IMR-90 (cell line): ENCODE data around the gene NMRK2. TPM values are rescaled to one million over a fixed set of nuclear protein-coding genes. Genes with fewer than 3 reads are reported as not detected.

Experiments used
- ATAC-seq: fragments of 200-7000 bp; cut with Tn5 transposase; 2 replicates; pipeline ENCODE4 v1.9.1; 2020; ENCODE audit warnings: low read depth, mild to moderate bottlenecking, moderate library complexity
- BruUV-seq: library from RNA; stranded (reverse); fragments of 400-500 nt; replicated peaks from 2 replicates; lab custom pipeline; 2021; lab: Mats Ljungman, UMichigan
- CTCF ChIA-PET: fragments of 300-600 bp; formaldehyde crosslinking; extraction: SDS; loops from one replicate; lab custom pipeline; 2021; ENCODE audit warnings: antibody characterized with exemption; lab: Yijun Ruan, JAX
- POLR2A ChIA-PET: fragments of 300-600 bp; sonication (Branson Sonifier 250); formaldehyde crosslinking; loops from one replicate; lab custom pipeline; 2022; ENCODE audit warnings: antibody characterized with exemption; ENCODE audit not compliant: unreplicated experiment; lab: Charles Lee
- DNase-seq: peaks from one replicate; pipeline ENCODE4 v3.0.0; 2013
- H2AFZ ChIP-seq: replicated peaks from 2 replicates; pipeline ENCODE3; 2013; ENCODE audit warnings: low read length, mild to moderate bottlenecking; ENCODE audit not compliant: poor library complexity
- H2AK5ac ChIP-seq: 2 replicates; pipeline ENCODE4 v1.6.1; 2013; ENCODE audit warnings: low read depth, low read length, inconsistent platforms
- H2AK9ac ChIP-seq: replicated peaks from 2 replicates; pipeline ENCODE3; 2013; ENCODE audit warnings: mild to moderate bottlenecking, low read depth, low read length, moderate library complexity; ENCODE audit not compliant: poor library complexity
- H2BK120ac ChIP-seq: 2 replicates; pipeline ENCODE4 v1.6.1; 2013; ENCODE audit warnings: low read depth, low read length, inconsistent platforms
- H2BK15ac ChIP-seq: 3 replicates; pipeline ENCODE4 v1.6.1; 2013; ENCODE audit warnings: low read depth, low read length, inconsistent platforms
- H2BK20ac ChIP-seq: 2 replicates; pipeline ENCODE4 v1.6.1; 2013; ENCODE audit warnings: low read depth, mild to moderate bottlenecking, inconsistent platforms, low read length, moderate library complexity
- H2BK5ac ChIP-seq: 2 replicates; pipeline ENCODE4 v1.6.1; 2013; ENCODE audit warnings: mild to moderate bottlenecking, low read depth, low read length, inconsistent platforms; ENCODE audit not compliant: poor library complexity, severe bottlenecking
- H3K14ac ChIP-seq: replicated peaks from 2 replicates; pipeline ENCODE4 v1.6.1; 2013; ENCODE audit warnings: low read depth, low read length, inconsistent platforms
- H3K18ac ChIP-seq: 2 replicates; pipeline ENCODE4 v1.6.1; 2013; ENCODE audit warnings: low read depth, low read length, control low read depth
- H3K23ac ChIP-seq: 2 replicates; pipeline ENCODE4 v1.6.1; 2013; ENCODE audit warnings: low read depth, low read length, inconsistent platforms
- H3K27ac ChIP-seq: 2 replicates; pipeline ENCODE4 v1.5.1; 2013; ENCODE audit warnings: mild to moderate bottlenecking, control low read depth, low read length; ENCODE audit not compliant: insufficient read depth
- H3K27me3 ChIP-seq: 2 replicates; pipeline ENCODE4 v1.6.1; 2013; ENCODE audit warnings: low read length; ENCODE audit not compliant: control insufficient read depth, insufficient read depth
- H3K36me3 ChIP-seq: 2 replicates; pipeline ENCODE4 v1.6.1; 2013; ENCODE audit warnings: low read length, mixed read lengths; ENCODE audit not compliant: control insufficient read depth, insufficient read depth
- H3K4ac ChIP-seq: 2 replicates; pipeline ENCODE4 v1.6.1; 2013; ENCODE audit warnings: low read depth, low read length, inconsistent platforms
- H3K4me1 ChIP-seq: 2 replicates; pipeline ENCODE4 v1.6.1; 2013; ENCODE audit warnings: low read length, mixed read lengths; ENCODE audit not compliant: control insufficient read depth, insufficient read depth
- H3K4me2 ChIP-seq: 2 replicates; pipeline ENCODE4 v1.6.1; 2013; ENCODE audit warnings: low read depth, mild to moderate bottlenecking, control low read depth, low read length, moderate library complexity
- H3K4me3 ChIP-seq: 2 replicates; pipeline ENCODE4 v1.5.1; 2013; ENCODE audit warnings: low read depth, mild to moderate bottlenecking, control low read depth, low read length, moderate library complexity; ENCODE audit not compliant: insufficient read depth
- H3K56ac ChIP-seq: 2 replicates; pipeline ENCODE4 v1.6.1; 2013; ENCODE audit warnings: low read length, inconsistent platforms; ENCODE audit not compliant: insufficient read depth; ENCODE audit errors: extremely low read depth
- H3K79me1 ChIP-seq, 2 experiments: 2 replicates each; pipeline ENCODE4 v1.6.1; 2013; ENCODE audit warnings: low read length in 2 of 2, inconsistent platforms in 1 of 2, low read depth in 1 of 2
- H3K9ac ChIP-seq: 2 replicates; pipeline ENCODE4 v1.6.1; 2013; ENCODE audit warnings: low read depth, low read length, control low read depth
- H3K9me1 ChIP-seq: 2 replicates; pipeline ENCODE4 v1.6.1; 2013; ENCODE audit warnings: low read length, inconsistent platforms; ENCODE audit not compliant: insufficient read depth
- H3K9me3 ChIP-seq: 2 replicates; pipeline ENCODE4 v1.6.1; 2013; ENCODE audit warnings: low read length; ENCODE audit not compliant: control insufficient read depth, insufficient read depth
- H4K20me1 ChIP-seq: 2 replicates; pipeline ENCODE4 v1.6.1; 2013; ENCODE audit warnings: low read length, inconsistent platforms; ENCODE audit not compliant: insufficient read depth
- H4K5ac ChIP-seq: 2 replicates; pipeline ENCODE4 v1.6.1; 2013; ENCODE audit warnings: mild to moderate bottlenecking, low read depth, low read length, control low read depth
- H4K8ac ChIP-seq, 2 experiments: 2 replicates each; pipeline ENCODE4 v1.6.1; 2013; ENCODE audit warnings: low read depth in 2 of 2, low read length in 2 of 2, control low read depth in 1 of 2, inconsistent platforms in 1 of 2
- H4K91ac ChIP-seq: 2 replicates; pipeline ENCODE4 v1.6.1; 2013; ENCODE audit warnings: low read depth, low read length, inconsistent platforms; ENCODE audit not compliant: insufficient read depth
- FOS ChIP-seq: fragments of 150-350 bp; IDR thresholded peaks from 2 replicates; pipeline ENCODE4 v1.6.1; 2016; ENCODE audit warnings: low read depth, low read length
- MAZ ChIP-seq: IDR thresholded peaks from 2 replicates; pipeline ENCODE4 v1.6.1; 2012; ENCODE audit warnings: low read depth, mild to moderate bottlenecking, low read length, improper control_type of control experiment, moderate library complexity, borderline replicate concordance
- RFX5 ChIP-seq: IDR thresholded peaks from 2 replicates; pipeline ENCODE4 v1.8.0; 2012; ENCODE audit warnings: low read depth, mild to moderate bottlenecking, low read length, moderate library complexity
- SMC3 ChIP-seq: fragments of 150-350 bp; IDR thresholded peaks from 2 replicates; pipeline ENCODE4 v1.6.1; 2016; ENCODE audit warnings: low read depth, mild to moderate bottlenecking, antibody characterized with exemption, low read length, moderate library complexity
- WGBS, 2 experiments: methylation state at CpG; one replicate each; pipeline versions ENCODE4 v1.1.5 to v1.1.7; 2013; ENCODE audit warnings: missing lambda C conversion rate in 2 of 2; ENCODE audit not compliant: insufficient read length in 1 of 2; ENCODE audit errors: extremely low coverage in 2 of 2; 5-methylcytosine and 5-hydroxymethylcytosine counted together
- dilution Hi-C: fragments of 300-500 bp; cut with HindIII; formaldehyde crosslinking; loops from one replicate; pipeline ENCODE4 v1.14.3; 2018; ENCODE audit warnings: low sequenced_read_pairs; ENCODE audit not compliant: unreplicated experiment
- in situ Hi-C: fragments of 300-500 bp; cut with MboI; formaldehyde crosslinking; loops from 3 replicates; pipeline ENCODE4 v1.14.3; 2019; ENCODE audit warnings: low sequenced_read_pairs, inconsistent platforms, mixed read lengths
- intact Hi-C: fragments of 100-400 bp; cut with micrococcal nuclease; formaldehyde crosslinking; loops from 2 replicates; pipeline ENCODE4 v1.10.0; 2022
- polyA plus RNA-seq, 3 experiments: library from polyadenylated mRNA; depleted of rRNA; stranded (reverse); fragments of >200 nt; gene quantifications; 2 replicates each; pipeline ENCODE4 v1.2.3, GENCODE V29; 2012; ENCODE audit warnings: low replicate concordance in 1 of 3
- total RNA-seq: library from RNA; depleted of rRNA; stranded (reverse); fragments of >200 nt; gene quantifications from 2 replicates; pipeline ENCODE4 v1.2.3, GENCODE V29; 2012

NMRK2 gene
- total and polyA plus RNA-seq, 2 of the 4 experiments (the other 2 are of a cell fraction): not detected

DNA sequence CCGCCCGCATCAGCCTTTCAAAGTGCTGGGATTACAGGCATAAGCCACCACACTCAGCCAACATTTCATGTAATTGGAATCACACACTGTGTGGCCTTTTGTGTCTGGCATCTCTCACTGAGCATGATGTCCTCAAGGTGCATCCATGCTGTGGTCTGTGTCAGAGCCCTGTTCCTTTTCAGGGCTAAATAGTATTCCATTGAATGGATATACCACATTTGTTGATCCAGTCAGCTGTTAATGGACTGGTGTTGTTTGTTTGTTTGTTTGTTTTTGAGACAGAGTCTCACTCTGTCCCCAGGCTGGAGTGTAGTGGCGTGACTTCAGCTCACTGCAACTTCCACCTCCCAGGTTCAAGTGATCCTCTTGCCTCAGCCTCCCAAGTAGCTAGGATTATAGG is 34.4 kb upstream of the NMRK2 start:
- ChIA-PET CTCF (no interaction called here), POLR2A (no interaction called here)
- intact Hi-C loops (no loop called here), dilution Hi-C loops (no loop called here), in situ Hi-C loops (no loop called here)
- no peak overlapping the region for H3K18ac ChIP-seq
- no peak for ATAC-seq
- TF ChIP-seq MAZ: no peak
- TF ChIP-seq RFX5: no peak
- no peak for TF ChIP-seq FOS
- no peak for TF ChIP-seq SMC3
- H3K36me3 ChIP-seq: no peaks in the 10 kb centered on the region
- H3K9me3 ChIP-seq: peaks cover 2% of the 10 kb centered on the region; the same call in 1 of the 2 replicates
- no peak overlapping the region for H2BK5ac ChIP-seq
- no peak overlapping the region for H2BK15ac ChIP-seq
- no peak overlapping the region for H3K4me3 ChIP-seq
- no peak overlapping the region for H3K4me2 ChIP-seq
- no peak overlapping the region for H4K5ac ChIP-seq
- no peak overlapping the region for H3K9ac ChIP-seq
- H3K27ac ChIP-seq: no peak overlapping the region
- no peaks in the 10 kb centered on the region for H4K20me1 ChIP-seq
- H3K56ac ChIP-seq: no peak overlapping the region
- H3K9me1 ChIP-seq: no peaks in the 10 kb centered on the region
- H3K27me3 ChIP-seq: peaks cover 3% of the 10 kb centered on the region; the same call in 1 of the 2 replicates
- H3K4ac ChIP-seq: no peak overlapping the region
- H2AK9ac ChIP-seq: no peak overlapping the region
- no peak overlapping the region for H2BK20ac ChIP-seq
- no peak overlapping the region for H3K14ac ChIP-seq
- DNase-seq: no peak
- 79% methylated on average over 2 of the region's 3 CpGs; no CpG with 5 or more reads in 1 of the 2 experiments for WGBS, 2 experiments
- no peaks in the 10 kb centered on the region for H3K79me1 ChIP-seq
- H2AFZ ChIP-seq: no peak overlapping the region
- H3K4me1 ChIP-seq: no peaks in the 10 kb centered on the region
- no TSS peak for BruUV-seq
- no peak overlapping the region for H3K23ac ChIP-seq
- no peak overlapping the region for H2AK5ac ChIP-seq
- H4K8ac ChIP-seq: no peak overlapping the region
- H2BK120ac ChIP-seq: no peak overlapping the region
- H4K91ac ChIP-seq: no peak overlapping the region
